Heart left ventricle (tissue), 13 donors: Measurements from ENCODE around the gene COX18.

Source experiments
- CTCF ChIP-seq, 12 donors: fragments of 200-600 bp; sonication (generic) in 4 of 12; IDR thresholded peaks; one replicate each; pipeline versions ENCODE4 v1.5.0 to v1.8.0; 2018 to 2022; ENCODE audit warnings: antibody characterized with exemption in 12 of 12, mild to moderate bottlenecking in 5 of 12
- POLR2A ChIP-seq, 2 donors: fragments of 450-650 bp; IDR thresholded peaks; one replicate each; pipeline ENCODE4 v1.6.1; 2017; ENCODE audit warnings: antibody characterized with exemption in 2 of 2, mild to moderate bottlenecking in 2 of 2, moderate library complexity in 2 of 2
- donor health status: ischemic (EF 13 %, LVEDD 7.1; RV severe dilation, severe dysfunction).
- donor health status: DM: no; HTN: yes; CAD: no.
- donor health status: DM: no; HTN: no; CAD: no.
- donor health status: ischemic (EF 25% LVEDD 6.9; RV normal size, moderate dysfunction).
- donor health status: ischemic (EF 25% LVEDD 5.7; RV mildly dilated, moderate dysfunction).
- donor health status: ischemic (EF 35%, LVEDD 5.7; RV mildly dilated, moderate dysfunction).
- donor health status: nonischemic (EF 11% LVEDD 7.7; RV severe dilation, severe dysfunction).
- donor health status: DM: yes; HTN: yes; CAD: no.
- donor health status: PGD.
- donor health status: ischemic (EF 29% LVEDD 5.4; RV normal size, mild dysfunction).
- donor health status: nonischemic (EF 23%, LVEDD 6.1; RV moderate dilation, normal function).

DNA sequence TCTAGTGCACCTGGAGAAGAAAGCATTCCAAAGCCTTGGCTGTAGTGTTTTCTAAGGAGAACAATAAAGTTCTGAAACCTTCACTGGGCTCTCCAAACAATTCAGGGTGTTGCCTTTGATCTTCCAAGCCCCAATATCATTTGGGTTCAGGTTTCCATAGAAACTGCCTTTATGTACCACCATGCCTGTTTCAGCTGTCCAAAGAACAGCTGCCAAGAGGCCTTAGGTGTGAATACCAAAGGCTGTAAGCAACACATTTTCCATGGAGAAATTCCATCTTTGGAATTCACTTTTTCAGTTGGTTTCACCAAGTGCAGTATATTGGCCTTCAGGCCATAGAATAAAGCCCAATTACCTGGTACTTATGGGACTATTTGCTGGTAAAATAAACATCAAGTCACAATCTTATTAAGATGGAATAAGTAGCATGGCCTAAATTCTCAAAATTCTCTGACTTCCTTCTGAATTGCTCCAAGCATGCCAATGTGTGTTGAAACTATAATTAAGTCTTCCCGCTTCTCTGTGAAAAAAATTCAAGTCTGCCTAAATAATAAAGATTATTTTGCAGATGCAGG is 61.9 kb downstream of the COX18 start:
- no peak for TF ChIP-seq CTCF (IDR thresholded peaks at IDR 0.05)
- no peak for TF ChIP-seq POLR2A (IDR thresholded peaks at IDR 0.05)
